ENCODE data around the gene TMX2.
A peak's percentile ranks its signal among the peaks of the same experiment; 100 is the strongest.

Gene TMX2

GRCh38 chr11:57762235-57762861 lies 50.0 kb downstream of the TMX2 start:
- no peak for DNase-seq (ENCODE audit: insufficient read length, low spot score)
- peak; percentile 62 for FAIRE-seq

DNA sequence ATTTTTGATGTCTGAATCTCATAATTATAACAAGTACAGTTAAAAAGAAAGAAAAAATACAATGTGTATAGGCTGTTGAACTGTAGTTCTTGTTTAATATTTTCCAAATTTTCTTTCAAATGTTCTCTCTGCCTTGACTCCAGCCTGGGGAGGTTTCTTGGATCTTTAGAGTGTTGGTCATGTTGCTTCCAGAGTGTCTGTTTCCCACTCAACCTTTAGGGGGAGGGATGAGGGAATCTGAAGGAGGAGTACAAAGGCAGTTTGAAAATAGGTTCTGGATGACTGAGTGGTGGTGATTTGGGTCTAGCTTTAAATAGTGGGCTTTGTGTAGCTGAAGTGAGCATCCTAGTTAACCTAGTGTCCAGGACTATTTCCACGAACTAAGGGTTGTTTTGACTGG lies 51.2 kb downstream of the TMX2 start:
- DNase-seq (ENCODE audit: insufficient read length, low spot score) (no peak), FAIRE-seq (no peak)

GRCh38 chr11:57764021-57764420 lies 51.6 kb downstream of the TMX2 start:
- FAIRE-seq (no peak), DNase-seq (ENCODE audit: insufficient read length, low spot score) (no peak)

DNA sequence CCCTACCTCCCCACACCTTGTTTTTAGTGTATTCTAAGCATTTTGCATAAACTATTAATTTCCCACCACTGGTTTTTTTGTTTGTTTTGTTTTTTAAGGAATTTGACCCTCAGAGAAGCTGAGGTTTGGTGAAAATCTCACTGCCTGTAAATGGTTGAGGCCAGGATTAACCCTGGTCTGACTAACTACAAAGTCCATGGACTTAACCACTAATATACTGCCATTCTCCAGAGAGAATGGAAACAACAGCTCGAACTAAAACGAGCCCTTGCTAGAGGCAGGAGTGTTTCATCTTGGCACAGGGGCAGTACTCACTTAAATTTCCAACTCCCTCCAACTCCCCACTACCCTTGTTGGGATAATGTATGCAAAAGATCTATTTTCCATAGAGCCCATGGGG lies 52.2 kb downstream of the TMX2 start:
- FAIRE-seq (no peak), DNase-seq (ENCODE audit: insufficient read length, low spot score) (no peak)

- no peak for FAIRE-seq
- DNase-seq (ENCODE audit: insufficient read length, low spot score): no peak
These were observed 52.6 kb downstream of the TMX2 start for GRCh38 chr11:57764972-57765371.

- no peak for FAIRE-seq
These were observed 58.4 kb downstream of the TMX2 start for GRCh38 chr11:57770793-57771192.

GRCh38 chr11:57771365-57771764 lies 59.0 kb downstream of the TMX2 start:
- no peak for DNase-seq (ENCODE audit: insufficient read length, low spot score)
- no peak for FAIRE-seq

More at GRCh38 chr11:57770793-57771192, 58.4 kb downstream of the TMX2 start:
- DNase-seq (ENCODE audit: insufficient read length, low spot score): no peak

DNA sequence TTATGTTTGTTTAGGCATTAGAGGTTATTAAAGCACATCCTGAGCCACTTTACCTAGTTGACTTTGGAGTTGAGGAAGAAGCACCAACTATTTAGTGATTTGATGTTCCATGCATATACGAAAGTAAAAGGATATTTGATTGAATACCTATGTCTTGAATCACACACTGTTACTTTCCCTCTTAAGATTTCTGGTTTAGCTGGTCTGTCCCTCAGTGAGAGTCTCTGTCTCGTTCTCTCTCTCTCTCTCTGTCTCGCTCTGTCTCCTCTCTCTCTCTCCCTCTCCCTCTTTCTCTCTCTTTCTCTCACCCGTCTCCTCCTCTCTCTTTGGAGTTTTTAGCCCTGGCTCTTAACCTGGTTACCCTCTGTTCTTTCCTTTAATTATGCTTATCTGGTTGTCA lies 60.2 kb downstream of the TMX2 start:
- FAIRE-seq (no peak), DNase-seq (ENCODE audit: insufficient read length, low spot score) (no peak)

DNA sequence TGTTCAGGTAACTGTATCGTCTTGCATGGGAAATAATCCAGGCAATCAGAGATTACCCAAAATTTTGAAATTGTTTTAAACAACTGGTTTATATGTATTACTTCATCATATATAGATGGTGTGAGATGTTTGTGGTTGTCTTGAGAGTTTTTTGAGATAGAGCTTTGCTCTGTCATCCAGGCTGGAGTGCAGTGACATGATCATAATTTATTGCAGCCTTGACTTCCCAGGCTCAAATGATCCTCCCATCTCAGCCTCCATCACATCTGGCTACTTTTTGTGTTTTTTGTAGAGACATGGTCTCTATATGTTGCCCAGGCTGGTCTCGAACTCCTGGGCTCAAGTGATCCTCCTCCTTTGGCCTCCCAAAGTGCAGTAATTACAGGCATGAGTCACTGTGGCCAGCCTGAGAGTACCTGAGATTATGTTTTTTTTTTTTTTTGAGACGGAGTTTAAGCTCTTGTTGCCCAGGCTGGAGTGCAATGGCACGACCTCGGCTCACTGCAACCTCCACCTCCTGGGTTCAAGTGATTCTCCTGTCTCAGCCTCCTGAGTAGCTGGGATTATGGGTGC lies 60.7 kb downstream of the TMX2 start:
- DNase-seq (ENCODE audit: insufficient read length, low spot score) (no peak), FAIRE-seq (no peak)

GRCh38 chr11:57775491-57775890 lies 63.1 kb downstream of the TMX2 start:
- DNase-seq (ENCODE audit: insufficient read length, low spot score) (no peak), FAIRE-seq (no peak)

DNA sequence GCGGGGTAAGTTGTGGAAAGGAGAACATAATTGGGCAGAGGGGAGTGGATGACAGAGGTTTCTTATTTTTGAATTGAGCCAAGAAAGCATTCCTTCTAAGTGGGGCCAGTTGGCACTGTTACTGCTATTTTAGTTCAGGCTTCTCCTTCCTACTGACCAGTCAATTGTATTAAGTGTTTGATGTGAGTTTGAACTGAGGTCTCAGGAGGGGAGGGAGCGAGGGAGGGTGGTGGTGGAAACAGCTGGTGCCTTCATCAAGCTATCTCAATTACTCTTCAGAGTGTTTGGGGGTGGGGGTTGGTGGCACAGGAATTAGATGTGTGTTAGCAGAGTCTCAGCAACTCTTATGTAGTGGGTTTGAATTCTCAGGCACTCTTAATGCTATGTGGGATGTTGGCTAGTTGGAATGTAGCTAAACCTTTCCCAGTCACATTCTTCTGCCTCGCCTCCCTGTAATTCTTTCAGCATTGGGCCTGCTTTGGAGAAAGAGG lies 63.7 kb downstream of the TMX2 start:
- no peak for FAIRE-seq
- DNase-seq (ENCODE audit: insufficient read length, low spot score): no peak

DNA sequence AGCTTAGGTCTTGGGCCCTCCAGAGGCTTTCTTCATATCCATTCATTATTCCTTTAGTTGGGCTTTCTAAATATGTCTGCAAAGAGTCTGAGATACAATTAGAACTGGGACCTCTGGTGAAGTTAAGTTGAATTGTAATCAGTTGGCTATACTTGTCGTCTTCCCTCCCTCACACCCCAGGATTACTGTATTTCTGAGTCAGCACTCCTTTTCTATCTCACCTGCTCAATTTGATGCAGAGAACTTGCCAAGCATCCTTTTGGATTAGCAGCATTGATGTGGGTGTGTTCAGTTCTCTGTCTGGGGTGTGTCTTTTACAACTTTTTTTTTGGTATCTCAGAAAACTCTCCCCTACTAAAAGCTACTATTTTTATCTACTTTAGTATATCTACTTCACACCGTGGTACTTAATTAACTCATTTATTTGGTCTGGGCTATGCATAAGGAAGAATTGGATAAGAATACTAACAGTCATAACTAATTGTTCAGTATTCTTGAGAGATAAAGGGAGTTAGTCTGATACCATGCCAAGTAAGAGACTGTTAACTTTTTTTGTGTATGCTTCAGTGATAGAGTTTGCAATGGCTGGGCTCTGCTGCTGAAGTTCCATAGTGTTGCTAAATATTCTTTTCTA lies 64.3 kb downstream of the TMX2 start:
- FAIRE-seq: no peak
- DNase-seq (ENCODE audit: insufficient read length, low spot score): no peak

DNA sequence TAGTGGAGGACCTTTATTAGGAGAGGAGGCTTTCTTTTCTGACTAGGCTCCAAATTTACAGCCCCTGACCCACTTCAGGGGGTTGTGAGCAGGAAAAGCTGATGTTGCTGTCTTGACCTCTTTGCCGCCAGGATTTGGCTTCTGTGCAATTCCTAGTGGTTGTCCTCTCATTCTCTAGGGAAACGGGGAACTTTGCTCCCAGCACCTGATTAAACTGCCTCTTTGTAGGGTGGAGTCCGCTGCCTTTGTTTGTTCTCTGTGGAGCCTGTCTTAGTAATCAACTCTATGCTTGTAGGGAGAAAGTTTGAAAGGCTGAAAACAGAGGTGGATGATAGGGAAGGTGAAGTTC lies 65.5 kb downstream of the TMX2 start:
- no peak for DNase-seq (ENCODE audit: insufficient read length, low spot score)
- FAIRE-seq: no peak

GRCh38 chr11:57778318-57779037 lies 66.1 kb downstream of the TMX2 start:
- DNase-seq (ENCODE audit: insufficient read length, low spot score) (no peak), FAIRE-seq (no peak)

DNA sequence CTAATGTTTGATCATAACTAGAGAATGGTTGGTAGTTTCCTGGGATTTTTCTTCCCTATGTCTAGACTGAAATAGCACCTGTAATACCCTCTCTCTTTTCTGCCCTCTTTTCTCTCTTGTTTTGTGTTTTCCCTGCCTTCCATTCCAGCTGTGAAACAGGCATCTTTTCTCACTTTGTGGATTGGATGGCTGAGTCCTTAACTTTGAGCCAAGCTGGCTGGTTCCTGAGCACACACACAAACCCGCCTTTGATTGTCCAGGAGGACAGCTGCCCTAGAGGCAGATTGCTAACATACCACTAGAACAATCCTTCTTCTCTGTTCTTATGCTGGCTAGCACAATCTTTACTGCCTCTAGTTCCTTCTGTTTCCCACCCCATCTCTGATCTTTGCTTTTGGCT lies 66.9 kb downstream of the TMX2 start:
- DNase-seq (ENCODE audit: insufficient read length, low spot score) (no peak), FAIRE-seq (no peak)

GRCh38 chr11:57781529-57781943 lies 69.1 kb downstream of the TMX2 start:
- DNase-seq (ENCODE audit: insufficient read length, low spot score) (no peak), FAIRE-seq (no peak)

GRCh38 chr11:57785072-57785471 lies 72.7 kb downstream of the TMX2 start:
- DNase-seq (ENCODE audit: insufficient read length, low spot score): no peak
- peak; percentile 26 for FAIRE-seq

GRCh38 chr11:57786436-57786835 lies 74.0 kb downstream of the TMX2 start:
- no peak for DNase-seq (ENCODE audit: insufficient read length, low spot score)
- FAIRE-seq: no peak

DNA sequence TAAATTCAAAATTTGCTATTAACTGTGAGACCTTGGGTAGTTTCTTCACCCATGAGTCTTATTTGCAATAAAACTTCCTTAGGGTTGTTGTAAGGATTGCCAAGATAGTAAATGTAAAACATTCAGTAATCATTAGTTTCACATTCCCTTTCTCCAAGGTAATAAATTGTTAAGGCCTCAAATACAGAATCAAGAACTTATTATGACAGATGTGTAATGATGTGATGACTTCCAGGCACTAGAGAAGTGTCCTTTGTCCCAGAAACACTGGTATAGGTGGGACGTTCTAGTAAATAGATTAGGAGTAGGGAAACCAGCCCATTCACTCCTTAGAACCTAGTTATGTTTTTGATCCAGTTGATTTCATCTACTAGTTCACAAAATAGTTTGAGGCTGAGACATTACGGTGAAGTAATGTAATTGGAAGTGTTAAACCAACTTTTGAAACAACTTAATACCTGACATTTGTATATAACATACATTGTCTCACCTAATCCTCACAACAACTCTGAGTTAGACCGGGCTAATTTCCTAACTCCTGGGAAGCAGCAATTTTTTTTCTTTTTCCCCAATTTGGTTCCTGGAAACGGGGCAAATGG lies 74.7 kb downstream of the TMX2 start:
- peak; percentile 66 for FAIRE-seq
- no peak for DNase-seq (ENCODE audit: insufficient read length, low spot score)

DNA sequence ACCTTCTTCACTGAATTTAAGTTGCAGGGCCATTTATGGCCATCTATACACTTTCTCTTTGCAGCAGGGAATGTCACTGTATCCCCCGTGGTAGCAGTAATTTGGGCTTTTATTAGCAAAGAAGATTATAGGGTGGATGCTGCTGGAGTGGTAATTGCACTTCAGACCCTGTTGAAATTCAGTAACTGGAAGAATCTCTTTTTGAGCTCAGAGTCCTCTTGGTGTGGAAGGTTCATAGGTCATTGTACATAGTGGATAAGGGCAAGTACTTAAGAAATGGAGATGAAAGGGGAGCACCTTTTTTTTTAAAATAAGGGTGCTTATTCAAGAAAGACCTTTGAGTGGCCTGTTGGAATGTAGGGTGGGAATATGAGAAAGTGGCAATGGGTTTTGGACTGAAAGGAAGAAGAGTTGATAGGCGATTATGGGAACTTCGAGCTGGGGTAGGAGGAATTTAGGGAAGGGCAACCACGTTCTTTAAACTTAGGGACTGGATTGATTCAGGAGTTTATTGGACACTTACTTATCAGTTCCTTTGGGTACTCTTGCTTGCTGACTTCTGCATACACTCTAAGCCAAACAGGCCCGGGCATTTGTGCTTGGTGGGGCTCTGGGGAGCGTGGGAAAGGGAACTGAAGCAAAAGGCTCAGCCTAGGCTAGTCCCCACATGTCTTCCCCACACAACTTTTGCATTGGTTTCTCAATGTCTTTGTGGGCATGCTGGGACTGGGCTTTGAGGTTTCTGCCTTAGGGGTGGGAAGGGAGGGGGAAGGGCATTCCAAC lies 75.7 kb downstream of the TMX2 start:
- FAIRE-seq: peak; percentile 94

GRCh38 chr11:57788703-57789088 lies 76.3 kb downstream of the TMX2 start:
- FAIRE-seq: no peak

More for the DNA sequence above, 75.7 kb downstream of the TMX2 start:
- no peak for DNase-seq (ENCODE audit: insufficient read length, low spot score)

More at GRCh38 chr11:57788703-57789088, 76.3 kb downstream of the TMX2 start:
- DNase-seq (ENCODE audit: insufficient read length, low spot score): no peak

Measured in GM19239 (cell line).